Measurements from ENCODE around the gene TTN. TPM values are rescaled to one million over a fixed set of nuclear protein-coding genes. Genes with fewer than 3 reads are reported as not detected.

The TTN gene
- total RNA-seq, 4 donors from 2014 or later: 9.3 to 59.8 (median 29.4) TPM

DNA sequence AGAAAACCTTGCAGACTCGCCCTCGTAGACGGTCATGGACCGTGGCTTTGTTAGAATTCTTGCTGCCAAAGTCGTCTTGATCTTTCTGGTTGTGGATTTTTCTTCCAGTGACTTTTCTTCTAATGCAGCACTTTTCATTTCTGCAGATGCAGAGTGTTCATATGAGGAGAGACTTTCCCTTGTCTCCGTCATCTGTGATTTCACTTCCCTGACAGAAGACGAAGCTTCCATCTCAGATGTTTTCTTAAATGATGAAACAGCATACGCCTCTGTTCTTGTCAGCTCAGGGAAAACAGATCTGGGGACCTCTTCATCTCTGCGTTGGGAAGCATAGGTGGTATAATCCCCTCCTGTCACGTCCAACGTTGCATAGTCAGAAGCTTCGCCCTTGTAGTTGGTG, 276.1 kb downstream of the TTN start:
- TF ChIP-seq, protein P1, sequence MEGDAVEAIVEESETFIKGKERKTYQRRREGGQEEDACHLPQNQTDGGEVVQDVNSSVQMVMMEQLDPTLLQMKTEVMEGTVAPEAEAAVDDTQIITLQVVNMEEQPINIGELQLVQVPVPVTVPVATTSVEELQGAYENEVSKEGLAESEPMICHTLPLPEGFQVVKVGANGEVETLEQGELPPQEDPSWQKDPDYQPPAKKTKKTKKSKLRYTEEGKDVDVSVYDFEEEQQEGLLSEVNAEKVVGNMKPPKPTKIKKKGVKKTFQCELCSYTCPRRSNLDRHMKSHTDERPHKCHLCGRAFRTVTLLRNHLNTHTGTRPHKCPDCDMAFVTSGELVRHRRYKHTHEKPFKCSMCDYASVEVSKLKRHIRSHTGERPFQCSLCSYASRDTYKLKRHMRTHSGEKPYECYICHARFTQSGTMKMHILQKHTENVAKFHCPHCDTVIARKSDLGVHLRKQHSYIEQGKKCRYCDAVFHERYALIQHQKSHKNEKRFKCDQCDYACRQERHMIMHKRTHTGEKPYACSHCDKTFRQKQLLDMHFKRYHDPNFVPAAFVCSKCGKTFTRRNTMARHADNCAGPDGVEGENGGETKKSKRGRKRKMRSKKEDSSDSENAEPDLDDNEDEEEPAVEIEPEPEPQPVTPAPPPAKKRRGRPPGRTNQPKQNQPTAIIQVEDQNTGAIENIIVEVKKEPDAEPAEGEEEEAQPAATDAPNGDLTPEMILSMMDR (IDR thresholded peaks at IDR 0.05; ENCODE audit: low read depth): no peak

DNA sequence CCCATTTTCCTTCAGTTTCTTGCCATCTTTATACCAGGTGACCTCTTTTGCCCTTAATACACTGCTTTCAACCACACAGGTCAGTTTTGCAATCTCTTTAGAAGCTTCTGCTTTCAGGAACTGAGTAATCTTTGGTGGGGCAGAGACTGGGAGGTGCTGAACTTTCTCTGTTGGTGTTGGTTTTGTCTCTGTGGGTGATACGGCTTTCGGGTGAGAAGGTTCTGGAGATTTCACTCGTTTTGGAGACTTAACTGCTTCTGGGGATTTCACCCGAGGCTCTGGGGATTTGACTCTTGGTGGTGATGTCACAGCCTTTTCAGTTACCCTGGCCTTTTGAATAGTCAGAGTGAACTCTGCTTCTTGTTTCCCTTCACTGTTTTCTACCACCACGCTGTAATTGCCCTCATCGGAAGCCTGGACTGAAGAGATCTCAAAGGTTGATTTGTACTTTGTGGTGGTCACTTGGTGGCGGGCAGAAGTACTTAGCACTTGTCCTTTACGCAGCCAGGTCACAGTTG, 276.5 kb downstream of the TTN start:
- TF ChIP-seq, protein P1 (IDR thresholded peaks at IDR 0.05; ENCODE audit: low read depth): no peak

GRCh38 chr2:178530131-178530530, 277.1 kb downstream of the TTN start:
- TF ChIP-seq, protein P1 (IDR thresholded peaks at IDR 0.05; ENCODE audit: low read depth): no peak

DNA sequence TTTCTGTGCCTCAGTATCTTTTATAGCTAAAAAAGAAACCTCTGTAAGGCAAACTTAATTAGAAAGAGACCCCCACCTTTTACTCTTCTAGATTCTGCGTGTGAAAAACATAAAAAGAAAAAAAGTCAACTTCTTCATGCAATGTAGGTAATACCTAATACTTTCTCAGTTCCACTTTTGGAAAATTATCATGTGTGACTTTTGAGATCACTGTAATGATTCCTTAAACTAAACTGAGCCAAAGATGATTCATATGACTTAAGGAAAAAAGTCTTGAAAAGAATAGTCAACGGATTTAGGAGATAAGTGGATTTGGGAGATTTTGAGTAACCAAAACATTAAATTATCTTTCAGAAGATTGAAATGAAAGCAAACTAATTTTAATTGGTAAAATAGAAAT, 278.0 kb downstream of the TTN start:
- TF ChIP-seq, protein P1 (IDR thresholded peaks at IDR 0.05; ENCODE audit: low read depth): no peak

- TF ChIP-seq, protein P1 (IDR thresholded peaks at IDR 0.05; ENCODE audit: low read depth): no peak
Observed at GRCh38 chr2:178528647-178529046, 278.6 kb downstream of the TTN start.

DNA sequence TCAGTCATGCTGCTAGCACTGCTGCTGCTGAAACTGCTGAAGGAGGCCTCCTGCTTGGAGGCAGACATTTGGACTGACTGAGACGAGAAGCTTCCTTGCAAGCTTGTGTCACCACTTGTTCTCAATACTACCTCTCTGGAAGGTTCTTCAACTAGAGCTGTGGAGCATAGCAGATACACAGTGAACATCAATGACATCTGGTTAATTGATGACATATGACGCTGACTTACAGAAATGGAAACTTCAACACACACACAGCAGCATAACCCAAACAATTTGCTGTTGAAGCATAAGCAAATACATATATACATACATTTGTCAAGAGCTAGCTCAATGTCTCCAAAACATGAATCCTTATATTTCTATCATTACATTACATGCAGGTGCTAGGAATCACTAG, 279.6 kb downstream of the TTN start:
- TF ChIP-seq, protein P1 (IDR thresholded peaks at IDR 0.05; ENCODE audit: low read depth): no peak

DNA sequence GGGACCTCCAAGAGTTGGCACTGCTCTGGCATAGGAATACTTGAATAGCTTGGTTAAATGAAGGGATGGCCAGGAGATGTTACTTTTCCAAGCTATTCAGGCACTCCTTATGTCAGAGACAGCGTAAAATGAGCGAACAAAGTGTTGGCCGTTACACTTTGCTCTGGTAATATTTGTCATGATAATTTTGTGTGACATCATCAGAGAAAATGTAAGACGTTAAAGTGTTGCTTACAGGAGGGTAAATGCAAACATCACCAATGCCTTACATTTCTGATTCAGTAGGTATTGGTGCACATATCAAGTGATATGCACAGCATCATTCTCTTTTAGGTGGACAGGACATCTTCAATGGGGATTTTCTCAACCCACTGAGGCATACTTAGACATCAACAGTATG, 281.0 kb downstream of the TTN start:
- TF ChIP-seq, protein P1 (IDR thresholded peaks at IDR 0.05; ENCODE audit: low read depth): no peak
